Activated CD8-positive, alpha-beta memory T cell treated with anti-CD3 and anti-CD28 coated beads, Interleukin-2, amount 10 ng/mL, durations not matched to agents 7 days and 5 days (primary cell): ENCODE data around the gene FGA. TPM values are rescaled to one million over a fixed set of nuclear protein-coding genes. Genes with fewer than 3 reads are reported as not detected.
"Not testable (repeated sequence)": the region's sequence is repeated elsewhere in the genome, so short reads cannot be mapped to it uniquely, and the experiment has no call there.

Experiments used
- ATAC-seq: fragments of 150-1000 bp; cut with Tn5 transposase; one replicate; pipeline ENCODE4 v1.10.0; 2021; ENCODE audit warnings: moderate library complexity
- CTCF ChIA-PET: fragments of 350-600 bp; sonication (Branson Sonifier 250); formaldehyde crosslinking; loops from one replicate; lab custom pipeline; 2021; ENCODE audit warnings: antibody characterized with exemption; lab: Charles Lee
- DNase-seq: peaks from one replicate; pipeline ENCODE4 v3.0.0-alpha.2; 2020
- H3K27ac Mint-ChIP-seq: one replicate; pipeline ENCODE4 v1.8.0; 2021; ENCODE audit warnings: mild to moderate bottlenecking, mixed read lengths
- H3K27me3 Mint-ChIP-seq: one replicate; pipeline ENCODE4 v1.8.0; 2021; ENCODE audit warnings: mixed read lengths
- H3K36me3 Mint-ChIP-seq: one replicate; pipeline ENCODE4 v1.8.0; 2021; ENCODE audit warnings: mild to moderate bottlenecking, mixed read lengths
- H3K4me1 Mint-ChIP-seq: one replicate; pipeline ENCODE4 v1.8.0; 2021; ENCODE audit warnings: mixed read lengths
- H3K4me3 Mint-ChIP-seq: one replicate; pipeline ENCODE4 v1.8.0; 2021; ENCODE audit warnings: mild to moderate bottlenecking, moderate library complexity, mixed read lengths
- H3K9me3 Mint-ChIP-seq: one replicate; pipeline ENCODE4 v1.8.0; 2022; ENCODE audit warnings: low read depth, mixed read lengths
- total RNA-seq, 2 experiments: library from RNA; stranded (reverse); gene quantifications; one replicate each; pipeline ENCODE4 v1.2.3, GENCODE V29; 2021

The FGA gene
- total RNA-seq, 2 experiments from 2014 or later: not detected

DNA sequence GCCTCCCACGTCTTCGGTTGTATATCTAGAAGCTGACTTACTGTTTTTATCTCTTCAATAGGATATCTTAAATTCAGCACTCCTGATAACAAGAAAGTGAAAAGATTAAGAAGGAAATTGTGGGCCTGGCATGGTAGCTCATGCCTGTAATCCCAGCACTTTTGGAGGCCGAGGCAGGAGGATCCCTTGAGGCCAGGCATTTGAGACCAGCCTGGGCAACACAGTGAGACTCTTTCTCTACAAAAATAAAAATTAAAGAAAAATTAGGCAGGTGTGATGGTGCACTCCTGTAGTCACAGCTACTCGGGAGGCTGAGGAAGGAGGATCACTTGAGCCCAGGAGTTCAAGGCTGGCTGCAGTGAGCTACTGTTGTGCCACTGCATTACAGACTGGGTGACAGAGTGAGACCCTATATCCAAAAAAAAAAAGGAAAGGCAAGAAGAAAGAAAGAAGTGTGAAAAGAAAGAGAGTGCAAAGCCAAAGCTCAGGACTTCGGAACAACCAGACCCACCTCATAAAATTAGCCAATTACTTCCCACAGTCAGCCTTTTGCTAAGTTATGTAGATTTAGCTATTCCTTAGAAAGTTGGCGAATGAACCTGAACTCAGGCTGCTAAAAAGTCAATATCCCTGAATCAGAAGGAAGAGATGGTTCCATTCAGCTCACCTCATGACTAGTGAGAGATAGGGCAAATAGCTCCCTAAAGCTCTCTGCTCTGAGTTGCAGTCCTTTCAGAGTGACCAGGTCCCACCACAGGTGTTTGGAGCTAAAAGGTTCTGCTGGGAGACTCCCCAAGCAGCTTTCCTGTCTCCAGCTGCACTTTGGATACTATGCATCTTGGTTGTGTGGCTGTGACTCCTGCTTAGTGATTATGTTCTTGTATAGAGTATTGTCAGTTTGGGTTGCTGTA, 12.7 kb upstream of the FGA start:
- H3K4me1 Mint-ChIP-seq: no peaks in the 10 kb centered on the region
- H3K9me3 Mint-ChIP-seq: no peaks in the 10 kb centered on the region
- H3K4me3 Mint-ChIP-seq: no peak overlapping the region
- H3K27me3 Mint-ChIP-seq: peaks cover 23% of the 10 kb centered on the region
- CTCF ChIA-PET: no interaction called here
- DNase-seq (no peak), ATAC-seq (no peak)
- no peaks in the 10 kb centered on the region for H3K36me3 Mint-ChIP-seq
- no peak overlapping the region for H3K27ac Mint-ChIP-seq

DNA sequence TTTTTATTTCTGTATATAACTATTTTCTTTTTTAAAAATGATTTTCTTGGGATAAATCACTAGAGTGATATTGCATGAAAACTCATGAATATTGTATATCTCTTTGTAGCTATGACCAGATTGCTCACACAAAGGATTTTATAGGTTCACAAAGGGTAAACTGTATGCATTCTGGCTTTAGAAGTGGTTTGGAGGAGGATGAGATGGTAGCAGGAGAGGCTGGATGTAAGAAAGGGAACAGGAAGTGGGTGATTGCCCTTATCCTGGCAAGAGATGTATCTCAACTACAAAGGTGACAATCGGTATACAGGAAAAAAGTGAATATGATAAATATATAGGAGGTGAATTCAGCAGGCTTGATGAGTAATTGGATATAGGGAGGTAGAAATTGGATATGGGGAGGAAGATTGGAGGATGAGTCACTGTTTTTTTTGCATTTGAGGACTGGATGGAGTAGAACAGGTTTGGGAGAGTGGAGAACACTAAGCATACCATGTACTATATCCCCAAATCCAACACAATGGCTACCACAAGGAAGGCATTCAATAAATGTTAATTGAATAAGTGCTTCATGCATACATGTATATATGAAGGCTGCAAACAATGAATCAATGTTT, 12.0 kb upstream of the FGA start:
- no peak overlapping the region for H3K4me3 Mint-ChIP-seq
- H3K4me1 Mint-ChIP-seq: no peaks in the 10 kb centered on the region
- CTCF ChIA-PET: interaction anchor here (1.2 kb wide), 1 partner anchor 43 kb away, joined by 3 read pairs; no protein-coding TSS in a partner anchor
- no peak overlapping the region for H3K27ac Mint-ChIP-seq
- no peak for ATAC-seq
- H3K9me3 Mint-ChIP-seq: no peaks in the 10 kb centered on the region
- no peak for DNase-seq
- H3K36me3 Mint-ChIP-seq: no peaks in the 10 kb centered on the region
- H3K27me3 Mint-ChIP-seq: peaks cover 22% of the 10 kb centered on the region

DNA sequence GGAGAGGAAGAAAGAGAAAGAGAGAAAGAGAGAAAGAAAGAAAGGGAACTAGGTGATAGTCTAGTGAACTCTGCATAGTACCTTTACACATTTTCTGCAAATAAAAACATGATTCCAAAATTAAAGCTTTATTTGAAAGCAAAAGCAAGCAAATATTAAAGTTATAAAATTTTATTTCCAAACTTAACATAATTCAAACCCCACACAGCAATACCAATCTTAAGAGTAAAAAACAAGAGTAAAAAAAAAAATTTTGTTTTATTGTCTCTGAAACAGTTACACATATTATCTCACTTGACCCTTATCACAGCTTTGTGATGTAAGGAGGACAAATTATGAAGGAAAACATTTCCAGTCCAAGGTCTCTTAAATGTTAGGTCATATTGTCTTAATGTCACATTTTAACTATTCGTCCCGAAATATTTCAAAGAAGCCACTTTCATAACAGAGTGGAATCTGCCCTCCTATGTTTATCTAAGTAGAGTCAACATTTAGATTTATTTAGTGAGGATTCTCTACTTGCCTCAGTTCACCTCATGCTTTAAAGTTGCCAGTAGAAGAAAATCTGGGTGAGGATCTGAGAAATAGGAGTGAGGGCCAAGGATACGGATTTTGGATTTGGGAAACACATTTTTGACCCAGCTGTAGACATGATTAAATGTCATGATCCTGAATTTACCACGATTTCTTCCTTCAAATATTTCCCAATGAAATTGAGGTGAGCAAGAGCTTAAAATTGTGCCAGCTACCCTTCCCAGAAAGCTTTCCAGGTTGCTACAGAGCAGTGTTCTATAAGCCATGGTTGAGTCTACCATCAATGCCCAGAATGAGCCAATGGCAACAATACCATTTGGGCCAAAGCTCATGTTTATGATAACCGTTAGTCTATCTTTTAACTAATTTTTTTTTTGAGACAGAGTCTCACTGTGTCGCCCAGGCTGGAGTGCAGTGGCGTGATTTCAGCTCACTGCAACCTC, 7.5 kb upstream of the FGA start:
- Mint-ChIP-seq H3K27me3 (peaks cover 12% of the 10 kb centered on the region), H3K27ac (no peak overlapping the region), H3K9me3 (no peaks in the 10 kb centered on the region), H3K4me3 (no peak overlapping the region), H3K4me1 (no peaks in the 10 kb centered on the region), H3K36me3 (no peaks in the 10 kb centered on the region)
- DNase-seq (no peak), ATAC-seq (no peak)
- CTCF ChIA-PET: interaction anchor here (0.8 kb wide), 1 partner anchor 14 kb away, joined by 3 read pairs; the partner anchor contains the start of gene FGG

DNA sequence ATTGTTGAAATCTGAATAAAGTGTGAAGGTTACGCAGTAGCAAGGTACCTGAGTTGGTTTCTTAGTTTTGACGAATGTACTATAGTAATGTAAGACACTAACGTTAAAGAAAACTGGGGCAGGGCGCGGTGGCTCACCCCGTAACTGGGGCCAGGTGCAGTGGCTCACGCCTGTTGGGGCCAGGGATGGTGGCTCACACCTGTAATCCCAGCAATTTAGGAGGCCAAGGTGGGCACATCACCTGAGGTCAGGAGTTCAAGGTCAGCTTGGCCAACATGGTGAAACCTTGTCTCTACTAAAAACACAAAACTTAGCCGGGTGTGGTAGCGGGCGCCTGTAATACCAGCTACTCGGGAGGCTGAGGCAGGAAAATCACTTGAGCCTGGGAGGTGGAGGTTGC, 6.7 kb upstream of the FGA start:
- H3K4me1 Mint-ChIP-seq, H3K27ac Mint-ChIP-seq, ATAC-seq, CTCF ChIA-PET, H3K36me3 Mint-ChIP-seq, H3K9me3 Mint-ChIP-seq, H3K4me3 Mint-ChIP-seq, DNase-seq: not testable (repeated sequence)
- peaks cover 15% of the 10 kb centered on the region for H3K27me3 Mint-ChIP-seq

DNA sequence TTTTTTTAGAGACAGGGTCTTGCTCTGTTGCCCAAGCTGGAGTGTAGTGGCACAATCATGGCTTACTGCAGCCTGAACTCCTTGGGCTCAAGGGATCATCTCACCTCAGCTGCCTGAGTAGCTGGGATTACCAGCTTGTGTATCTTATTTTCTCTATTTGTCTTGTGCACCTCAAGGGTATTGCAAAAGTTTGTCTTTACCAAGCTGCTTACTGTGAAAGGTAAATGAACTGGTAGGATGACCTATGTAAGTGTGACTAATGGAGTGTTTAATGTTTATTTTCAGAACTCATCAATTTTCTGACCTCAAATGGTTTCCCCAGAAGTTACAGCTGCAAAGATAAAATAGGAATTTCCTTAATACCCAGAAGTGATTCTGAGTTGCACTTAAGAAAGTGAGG, 5.3 kb upstream of the FGA start:
- Mint-ChIP-seq H3K9me3 (no peaks in the 10 kb centered on the region), H3K4me1 (no peaks in the 10 kb centered on the region), H3K27ac (no peak overlapping the region), H3K4me3 (no peak overlapping the region), H3K36me3 (no peaks in the 10 kb centered on the region), H3K27me3 (peaks cover 15% of the 10 kb centered on the region)
- DNase-seq (no peak), ATAC-seq (no peak)
- CTCF ChIA-PET: interaction anchor here (0.8 to 1.0 kb wide), 2 partner anchors 22 to 37 kb away, joined by 3 to 4 read pairs; no protein-coding TSS in a partner anchor

DNA sequence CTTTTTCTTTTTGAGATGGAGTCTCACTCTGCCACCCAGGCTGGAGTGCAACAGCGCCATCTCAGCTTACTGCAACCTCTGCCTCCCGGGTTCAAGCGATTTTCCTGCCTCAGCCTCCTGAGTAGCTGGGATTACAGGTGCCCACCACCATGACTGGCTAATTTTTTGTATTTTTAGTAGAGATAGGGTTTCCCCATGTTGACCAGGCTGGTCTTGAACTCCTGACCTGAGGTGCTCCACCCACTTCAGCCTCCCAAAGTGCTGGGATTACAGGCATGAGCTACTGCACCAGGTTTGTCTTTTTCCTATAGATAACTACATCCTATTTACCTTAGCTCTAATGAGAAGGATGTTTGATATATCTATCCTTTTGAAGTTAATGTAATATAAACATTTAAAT, 3.8 kb upstream of the FGA start:
- H3K4me1 Mint-ChIP-seq, H3K9me3 Mint-ChIP-seq, H3K27ac Mint-ChIP-seq, DNase-seq, H3K36me3 Mint-ChIP-seq, ATAC-seq, H3K4me3 Mint-ChIP-seq: not testable (repeated sequence)
- CTCF ChIA-PET: interaction anchor here (1.0 kb wide), 1 partner anchor 24 kb away, joined by 3 read pairs; no protein-coding TSS in a partner anchor
- peaks cover 15% of the 10 kb centered on the region for H3K27me3 Mint-ChIP-seq

DNA sequence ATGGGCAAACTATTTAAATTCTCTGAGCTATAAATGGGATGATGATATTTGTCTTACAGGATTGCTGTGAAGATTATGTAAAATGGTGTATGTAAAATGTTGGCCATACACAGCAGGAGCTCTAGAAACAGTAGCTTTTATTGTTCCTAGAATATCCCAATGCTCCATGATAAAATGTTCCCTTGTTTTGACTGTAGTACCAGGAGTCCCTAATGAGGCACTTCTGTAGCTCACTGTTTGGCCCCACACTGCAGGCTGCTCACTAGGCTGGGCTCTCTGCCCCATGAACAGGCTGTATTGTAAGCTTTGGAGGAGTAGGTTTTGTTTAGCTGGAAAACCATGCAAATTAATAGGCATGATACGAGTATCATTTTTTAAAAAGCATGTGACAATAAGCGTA, 3.3 kb upstream of the FGA start:
- Mint-ChIP-seq H3K27me3 (peaks cover 15% of the 10 kb centered on the region), H3K36me3 (no peaks in the 10 kb centered on the region)

DNA sequence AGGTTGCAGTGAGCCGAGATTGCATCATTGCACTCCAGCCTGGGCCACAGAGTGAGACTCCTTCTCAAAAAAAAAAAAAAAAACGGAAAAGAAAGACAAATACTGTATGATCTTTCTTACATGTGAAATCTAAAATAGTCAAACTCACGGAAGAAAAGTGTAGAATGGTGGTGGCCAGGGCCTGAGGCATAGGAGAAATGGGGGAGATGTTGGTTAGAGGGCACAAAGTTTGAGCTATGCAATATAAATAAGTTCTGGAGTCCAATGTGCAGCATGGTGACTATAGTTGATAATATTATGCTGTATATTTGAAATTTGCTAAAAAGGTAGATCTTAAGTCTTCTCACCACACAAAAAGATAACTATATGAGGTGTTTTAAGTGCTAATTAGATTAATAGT, 1.3 kb upstream of the FGA start:
- Mint-ChIP-seq H3K4me3 (no peak overlapping the region), H3K27ac (no peak overlapping the region), H3K9me3 (no peaks in the 10 kb centered on the region), H3K27me3 (peaks cover 14% of the 10 kb centered on the region), H3K4me1 (no peaks in the 10 kb centered on the region), H3K36me3 (no peaks in the 10 kb centered on the region)
- CTCF ChIA-PET: no interaction called here
- DNase-seq (no peak), ATAC-seq (no peak)

More for the DNA sequence above, 3.3 kb upstream of the FGA start:
- Mint-ChIP-seq H3K4me1 (no peaks in the 10 kb centered on the region), H3K27ac (no peak overlapping the region), H3K9me3 (no peaks in the 10 kb centered on the region), H3K4me3 (no peak overlapping the region)
- ATAC-seq (no peak), DNase-seq (no peak)
- CTCF ChIA-PET: no interaction called here

DNA sequence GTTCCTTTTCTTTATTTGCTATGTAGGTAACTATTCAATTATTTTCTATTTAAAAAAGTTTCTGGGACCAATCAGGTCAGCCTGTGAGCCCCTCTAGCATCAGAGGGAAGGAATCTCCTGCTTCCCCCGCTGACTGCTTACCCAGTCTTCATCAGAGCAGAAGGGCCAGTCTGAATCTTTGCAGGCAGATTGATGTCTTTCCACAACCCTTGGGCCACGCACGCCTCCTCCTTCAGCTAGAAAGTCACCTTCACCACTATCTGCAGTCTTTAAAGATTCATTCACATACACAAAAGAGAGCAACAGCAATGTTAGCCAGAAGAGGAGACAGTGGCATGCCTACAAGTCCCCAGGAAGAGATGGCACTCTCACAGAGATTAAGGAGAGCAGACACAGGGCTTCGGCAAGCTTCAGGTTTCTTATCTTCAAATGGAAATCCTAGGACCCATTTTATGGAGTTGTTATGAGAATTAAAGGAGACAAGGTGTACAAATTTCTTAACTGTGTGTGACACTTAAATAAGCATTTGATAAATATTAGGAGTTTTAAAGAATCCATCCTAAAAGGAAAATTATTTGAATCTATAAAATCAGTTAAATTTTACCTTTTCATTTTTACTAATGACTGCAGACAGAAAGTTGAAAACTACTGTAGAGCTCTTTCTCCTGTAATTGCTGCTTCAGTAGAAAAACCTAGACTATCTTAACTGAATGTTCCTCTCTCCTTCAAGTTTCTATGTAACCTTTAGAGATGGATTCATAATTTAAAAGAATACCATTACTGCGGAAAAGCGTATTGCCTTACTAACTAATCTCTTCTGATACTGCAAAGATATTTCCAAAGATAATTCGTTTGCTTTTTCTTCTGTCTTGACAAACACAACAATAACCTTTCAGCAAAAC, 995 bp downstream of the FGA start:
- CTCF ChIA-PET: no interaction called here
- DNase-seq (no peak), ATAC-seq (no peak)
- no peaks in the 10 kb centered on the region for H3K9me3 Mint-ChIP-seq
- H3K27me3 Mint-ChIP-seq: peaks cover 14% of the 10 kb centered on the region
- H3K4me1 Mint-ChIP-seq: no peaks in the 10 kb centered on the region
- no peaks in the 10 kb centered on the region for H3K36me3 Mint-ChIP-seq
- no peak overlapping the region for H3K27ac Mint-ChIP-seq
- H3K4me3 Mint-ChIP-seq: no peak overlapping the region

DNA sequence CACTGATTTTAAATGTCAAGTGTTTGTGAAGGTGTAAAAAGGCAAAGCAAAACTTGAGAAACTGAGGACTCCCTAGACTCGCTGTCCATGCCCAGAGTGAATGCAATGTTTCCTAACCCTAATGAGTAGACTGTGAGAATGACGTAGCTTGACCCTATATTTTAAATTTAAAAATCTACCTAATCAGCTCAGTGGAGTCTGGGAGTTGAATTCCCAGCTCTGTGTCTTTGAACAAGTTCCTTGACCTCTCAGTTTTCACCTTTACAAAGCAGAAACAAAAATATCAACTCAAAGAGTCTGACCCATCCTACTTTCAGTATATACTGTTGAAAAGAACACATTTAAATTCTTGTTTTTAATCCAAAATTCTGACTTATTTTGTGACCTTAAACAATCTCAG, 2.3 kb downstream of the FGA start:
- H3K4me3 Mint-ChIP-seq: no peak overlapping the region
- no peaks in the 10 kb centered on the region for H3K36me3 Mint-ChIP-seq
- ATAC-seq: no peak
- CTCF ChIA-PET: interaction anchor here (1.0 kb wide), 1 partner anchor 37 kb away, joined by 3 read pairs; no protein-coding TSS in a partner anchor
- H3K4me1 Mint-ChIP-seq: no peaks in the 10 kb centered on the region
- no peak overlapping the region for H3K27ac Mint-ChIP-seq
- H3K9me3 Mint-ChIP-seq: no peaks in the 10 kb centered on the region
- H3K27me3 Mint-ChIP-seq: peaks cover 14% of the 10 kb centered on the region
- DNase-seq: no peak

DNA sequence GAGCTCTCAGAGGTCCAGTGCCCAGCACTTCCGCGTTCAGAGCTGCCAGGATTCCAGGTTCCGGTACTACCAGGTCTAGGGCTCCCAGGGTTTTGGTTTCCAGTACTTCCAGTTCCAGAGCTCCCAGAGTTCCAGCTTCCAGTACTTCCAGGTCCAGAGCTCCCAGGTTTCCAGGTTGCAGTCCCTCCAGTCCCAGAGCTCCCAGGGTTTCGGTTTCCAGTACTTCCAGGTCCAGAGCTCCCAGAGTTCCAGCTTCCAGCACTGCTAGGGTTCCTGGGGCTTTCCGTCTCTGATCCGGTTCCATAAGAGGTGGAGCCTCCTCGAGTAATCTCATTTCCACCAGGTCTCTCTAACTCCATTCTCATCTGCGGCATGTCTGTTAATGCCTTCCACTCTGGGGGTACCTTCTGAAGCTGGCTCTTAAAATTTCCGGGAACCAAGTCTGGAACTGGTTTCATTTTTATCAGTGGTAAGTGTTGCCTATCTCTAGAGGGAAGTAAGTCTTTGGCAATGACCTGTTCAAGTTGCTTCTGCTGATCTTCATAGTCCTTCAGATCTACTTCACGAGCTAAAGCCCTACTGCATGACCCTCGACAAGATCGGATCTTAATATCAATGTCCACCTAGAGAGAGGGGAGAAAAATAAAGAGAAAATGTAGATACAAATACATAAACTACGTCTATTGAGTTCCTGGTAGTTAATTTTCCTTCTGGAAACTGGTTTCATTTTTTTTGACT, 4.1 kb downstream of the FGA start:
- CTCF ChIA-PET: interaction anchor here (1.5 kb wide), 1 partner anchor 27 kb away, joined by 3 read pairs; no protein-coding TSS in a partner anchor
- H3K9me3 Mint-ChIP-seq: no peaks in the 10 kb centered on the region

More for the DNA sequence above, 4.1 kb downstream of the FGA start:
- ATAC-seq: no peak
- Mint-ChIP-seq H3K27me3 (peaks cover 14% of the 10 kb centered on the region), H3K4me1 (no peaks in the 10 kb centered on the region), H3K4me3 (no peak overlapping the region), H3K27ac (no peak overlapping the region), H3K36me3 (no peaks in the 10 kb centered on the region)
- DNase-seq: no peak
